NT2/D1 (cell line): ENCODE measurements around the gene CCDC88C.
"Not testable (repeated sequence)": the region's sequence is repeated elsewhere in the genome, so short reads cannot be mapped to it uniquely, and the experiment has no call there.

Source experiments
- DNase-seq: peaks from one replicate; pipeline ENCODE4 v3.0.0-alpha.2; 2011; ENCODE audit warnings: low read depth, low spot score
- H3K27me3 ChIP-seq: 2 replicates; pipeline ENCODE4 v1.6.0; 2011; ENCODE audit warnings: mild to moderate bottlenecking; ENCODE audit not compliant: insufficient read length, insufficient read depth
- H3K36me3 ChIP-seq: 2 replicates; pipeline ENCODE4 v1.6.1; 2011; ENCODE audit warnings: mild to moderate bottlenecking, low read length, mixed read lengths; ENCODE audit not compliant: insufficient read depth, insufficient read length
- H3K4me1 ChIP-seq: 2 replicates; pipeline ENCODE4 v1.5.1; 2011; ENCODE audit not compliant: insufficient read depth, insufficient read length
- H3K4me3 ChIP-seq: 2 replicates; pipeline ENCODE4 v1.5.1; 2011; ENCODE audit warnings: low read depth; ENCODE audit not compliant: insufficient read length
- H3K9ac ChIP-seq: 2 replicates; pipeline ENCODE4 v1.6.0; 2011; ENCODE audit warnings: low read depth; ENCODE audit not compliant: insufficient read length
- H3K9me3 ChIP-seq: 2 replicates; pipeline ENCODE4 v1.5.1; 2011; ENCODE audit warnings: mild to moderate bottlenecking, low read length; ENCODE audit not compliant: insufficient read depth
- SUZ12 ChIP-seq: IDR thresholded peaks from 2 replicates; pipeline ENCODE4 v1.6.1; 2011; ENCODE audit not compliant: insufficient read length, insufficient read depth; ENCODE audit errors: extremely low read depth
- YY1 ChIP-seq: IDR thresholded peaks from 2 replicates; pipeline ENCODE4 v1.6.1; 2011; ENCODE audit not compliant: insufficient read length, insufficient read depth
- ZNF274 ChIP-seq: IDR thresholded peaks from 2 replicates; pipeline ENCODE4 v1.6.1; 2011; ENCODE audit warnings: mild to moderate bottlenecking, low read depth, low read length

CCDC88C gene

GRCh38 chr14:91271639-91272038 is 146.0 kb downstream of the CCDC88C start:
- Histone ChIP-seq H3K36me3 (peaks cover 28% of the 10 kb centered on the region), H3K9ac (no peak overlapping the region), H3K27me3 (no peaks in the 10 kb centered on the region), H3K9me3 (no peaks in the 10 kb centered on the region), H3K4me1 (no peaks in the 10 kb centered on the region), H3K4me3 (no peak overlapping the region)
- no peak for TF ChIP-seq ZNF274
- no peak for TF ChIP-seq SUZ12
- TF ChIP-seq YY1, result no peak
- DNase-seq, result no peak

GRCh38 chr14:91270619-91271018 is 147.0 kb downstream of the CCDC88C start:
- Histone ChIP-seq H3K4me3 (no peak overlapping the region), H3K36me3 (peaks cover 21% of the 10 kb centered on the region), H3K9ac (no peak overlapping the region), H3K9me3 (no peaks in the 10 kb centered on the region), H3K27me3 (peaks cover 5% of the 10 kb centered on the region), H3K4me1 (no peaks in the 10 kb centered on the region)
- no peak for DNase-seq
- TF ChIP-seq ZNF274 (no peak), YY1 (no peak), SUZ12 (no peak)

GRCh38 chr14:91270188-91270587 is 147.4 kb downstream of the CCDC88C start:
- H3K9ac ChIP-seq, result no peak overlapping the region
- H3K27me3 ChIP-seq, result peaks cover 9% of the 10 kb centered on the region
- peaks cover 21% of the 10 kb centered on the region for H3K36me3 ChIP-seq
- H3K4me3 ChIP-seq, result no peak overlapping the region
- TF ChIP-seq SUZ12 (no peak), YY1 (no peak), ZNF274 (no peak)
- H3K4me1 ChIP-seq, result no peaks in the 10 kb centered on the region
- no peak for DNase-seq
- no peaks in the 10 kb centered on the region for H3K9me3 ChIP-seq

GRCh38 chr14:91269076-91269991 is 148.3 kb downstream of the CCDC88C start:
- no peak for DNase-seq
- peaks cover 17% of the 10 kb centered on the region for H3K27me3 ChIP-seq
- peaks cover 14% of the 10 kb centered on the region for H3K36me3 ChIP-seq
- H3K9me3 ChIP-seq, result no peaks in the 10 kb centered on the region
- TF ChIP-seq ZNF274, result no peak
- H3K4me3 ChIP-seq, result no peak overlapping the region
- no peaks in the 10 kb centered on the region for H3K4me1 ChIP-seq
- H3K9ac ChIP-seq, result no peak overlapping the region

GRCh38 chr14:91267965-91268437 is 149.6 kb downstream of the CCDC88C start:
- H3K4me1 ChIP-seq, result peaks cover 2% of the 10 kb centered on the region
- no peak overlapping the region for H3K4me3 ChIP-seq
- no peak overlapping the region for H3K9ac ChIP-seq
- no peak for DNase-seq
- H3K9me3 ChIP-seq, result no peaks in the 10 kb centered on the region
- H3K36me3 ChIP-seq, result peaks cover 9% of the 10 kb centered on the region
- TF ChIP-seq YY1 (no peak), ZNF274 (no peak), SUZ12 (no peak)
- peaks cover 31% of the 10 kb centered on the region for H3K27me3 ChIP-seq

GRCh38 chr14:91266276-91266675 is 151.3 kb downstream of the CCDC88C start:
- H3K4me1 ChIP-seq, H3K9me3 ChIP-seq, H3K4me3 ChIP-seq, DNase-seq, H3K9ac ChIP-seq, H3K36me3 ChIP-seq: not testable (repeated sequence)
- peaks cover 32% of the 10 kb centered on the region for H3K27me3 ChIP-seq

GRCh38 chr14:91265404-91265803 is 152.2 kb downstream of the CCDC88C start:
- H3K9ac ChIP-seq, result no peak overlapping the region
- peaks cover 2% of the 10 kb centered on the region for H3K4me1 ChIP-seq
- no peak for DNase-seq
- H3K9me3 ChIP-seq, result no peaks in the 10 kb centered on the region
- no peaks in the 10 kb centered on the region for H3K36me3 ChIP-seq
- peaks cover 32% of the 10 kb centered on the region for H3K27me3 ChIP-seq
- TF ChIP-seq YY1 (no peak), SUZ12 (no peak), ZNF274 (no peak)
- H3K4me3 ChIP-seq, result no peak overlapping the region
